NCI-H69 (cell line): ENCODE measurements around the gene ZNF217.
A peak's percentile ranks its signal among the peaks of the same experiment; 100 is the strongest.
"Not testable (repeated sequence)": the region's sequence is repeated elsewhere in the genome, so short reads cannot be mapped to it uniquely, and the experiment has no call there.

Source experiments
- DNase-seq: peaks from one replicate; lab custom pipeline; 2025; lab: John Stamatoyannopoulos, UW

The ZNF217 gene

DNA sequence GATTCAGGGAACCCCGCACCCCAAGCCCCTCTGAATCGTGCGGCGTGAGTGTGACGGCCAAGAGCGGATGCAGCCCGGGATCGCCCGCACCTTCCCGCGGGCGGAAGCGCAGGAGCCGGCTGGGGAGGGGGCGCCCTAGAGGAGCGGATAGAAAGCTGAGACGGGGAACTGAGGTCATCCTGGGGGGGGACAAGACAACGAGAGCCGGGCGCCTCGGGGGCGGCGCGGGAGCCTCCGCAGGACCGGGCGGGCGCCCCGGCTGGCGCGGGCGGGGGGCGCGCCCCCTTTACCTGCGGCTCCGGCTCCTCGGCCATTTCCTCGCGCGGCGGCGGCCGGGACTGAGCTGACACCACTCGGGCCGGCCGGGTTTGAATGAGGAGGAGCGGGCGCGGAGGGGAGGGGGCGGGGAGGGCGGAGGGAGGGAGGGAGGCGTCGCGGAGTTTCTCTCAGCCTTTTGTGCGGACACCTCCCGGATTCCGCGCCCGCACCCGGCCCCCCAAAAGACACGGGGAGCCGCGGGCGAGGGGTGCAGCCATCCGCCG lies at the start of gene ZNF217:
TSS of gene ZNF217 (minus strand) at position 374 of the 542 bp plus-strand sequence. CDS start 11,013 bp downstream, outside the sequence.
- DNase-seq: peak; percentile 13

DNA sequence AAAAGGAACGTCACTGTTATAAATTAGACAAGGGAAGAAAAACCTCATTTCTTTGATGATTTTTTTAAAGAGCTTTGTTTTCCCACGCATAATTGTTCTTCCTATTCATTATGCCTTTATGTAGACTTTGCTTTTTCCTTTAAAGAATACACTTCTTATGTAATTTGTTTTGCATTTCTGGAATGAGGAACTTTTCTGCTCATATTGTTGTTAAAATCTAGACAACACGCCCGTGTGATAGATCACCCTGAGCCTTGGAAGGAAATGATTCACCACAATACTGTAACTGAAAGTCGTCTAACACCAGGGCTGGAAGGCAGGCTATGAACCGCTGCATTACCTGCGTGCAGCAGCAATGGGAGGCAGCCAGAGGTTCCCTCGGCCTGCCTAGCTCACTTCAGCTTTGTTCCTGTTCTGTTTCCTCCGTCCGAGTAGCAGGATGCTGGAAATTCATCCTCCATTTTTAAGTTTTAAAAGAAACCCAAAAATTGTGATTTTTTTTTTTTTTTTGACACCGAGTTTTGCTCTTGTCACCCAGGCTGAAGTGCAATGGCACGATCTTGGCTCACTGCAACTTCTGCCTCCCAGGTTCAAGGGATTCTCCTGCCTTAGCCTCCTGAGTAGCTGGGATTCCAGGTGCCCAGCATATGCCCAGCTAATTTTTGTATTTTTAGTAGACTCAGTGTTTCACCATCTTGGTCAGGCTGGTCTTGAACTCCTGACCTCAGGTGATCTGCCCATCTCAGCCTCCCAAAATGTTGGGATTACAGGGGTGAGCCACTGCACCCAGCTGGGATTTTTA lies 49.6 kb upstream of the ZNF217 start:
- DNase-seq: no peak

DNA sequence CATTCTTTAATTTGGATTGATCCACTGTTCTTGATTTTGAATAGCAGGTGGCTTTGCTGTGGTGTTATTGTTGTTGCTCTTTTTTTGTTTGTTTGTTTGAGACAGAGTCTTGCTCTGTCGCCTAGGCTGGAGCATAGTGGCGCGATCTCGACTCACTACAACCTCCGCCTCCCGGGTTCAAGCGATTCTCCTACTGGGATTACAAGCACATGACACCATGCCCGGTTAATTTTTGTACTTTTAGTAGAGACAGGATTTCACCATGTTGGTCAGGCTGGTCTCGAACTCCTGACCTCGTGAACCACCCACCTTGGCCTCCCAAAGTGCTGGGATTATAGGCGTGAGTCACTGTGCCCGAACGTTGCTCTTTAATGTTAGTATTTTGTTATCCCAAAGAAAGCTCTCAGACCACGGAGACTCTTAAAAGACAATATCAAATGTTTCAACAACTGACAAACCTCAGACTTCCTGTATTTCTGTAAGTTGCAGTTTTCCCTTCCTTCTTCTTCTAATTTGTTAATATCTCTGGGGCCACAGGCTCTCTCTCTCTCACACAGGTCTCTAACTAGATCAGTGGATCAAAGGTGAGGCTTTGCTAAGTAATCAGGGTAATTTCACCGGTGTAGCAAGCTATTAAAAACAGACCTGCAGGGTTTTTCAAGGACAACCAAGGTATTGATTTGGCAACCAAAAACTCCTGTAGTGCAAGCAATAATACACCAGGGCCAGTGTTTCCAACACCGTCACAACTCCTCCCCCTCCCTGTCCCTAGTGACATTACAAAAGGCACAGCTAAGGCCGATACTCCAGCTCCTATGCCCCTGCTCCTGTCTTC lies 48.8 kb upstream of the ZNF217 start:
- DNase-seq: no peak

GRCh38 chr20:53639647-53640440 lies 46.2 kb upstream of the ZNF217 start:
- no peak for DNase-seq

DNA sequence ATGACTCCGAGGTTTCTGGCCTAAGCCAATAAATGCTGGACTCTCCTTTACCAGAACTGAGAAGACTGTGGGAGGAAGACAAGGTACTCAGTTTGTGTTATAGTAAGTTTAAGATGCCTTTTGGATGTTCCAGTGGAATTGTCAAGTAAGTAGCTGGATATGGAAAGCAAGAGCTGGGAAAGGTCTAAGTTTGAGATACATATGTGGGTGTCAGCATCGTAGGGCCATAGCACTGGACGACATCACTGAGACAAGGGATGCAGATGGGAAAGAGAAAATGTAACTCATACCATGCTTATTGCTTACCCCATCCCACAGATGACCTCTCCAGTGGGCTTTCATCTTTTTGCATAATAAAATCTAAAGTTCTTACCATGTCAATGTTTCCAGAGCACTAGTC lies 45.5 kb upstream of the ZNF217 start:
- no peak for DNase-seq

- not testable (repeated sequence) for DNase-seq
Observed at GRCh38 chr20:53637310-53637709, 43.7 kb upstream of the ZNF217 start.

GRCh38 chr20:53636540-53637097 lies 43.0 kb upstream of the ZNF217 start:
- DNase-seq: no peak

DNA sequence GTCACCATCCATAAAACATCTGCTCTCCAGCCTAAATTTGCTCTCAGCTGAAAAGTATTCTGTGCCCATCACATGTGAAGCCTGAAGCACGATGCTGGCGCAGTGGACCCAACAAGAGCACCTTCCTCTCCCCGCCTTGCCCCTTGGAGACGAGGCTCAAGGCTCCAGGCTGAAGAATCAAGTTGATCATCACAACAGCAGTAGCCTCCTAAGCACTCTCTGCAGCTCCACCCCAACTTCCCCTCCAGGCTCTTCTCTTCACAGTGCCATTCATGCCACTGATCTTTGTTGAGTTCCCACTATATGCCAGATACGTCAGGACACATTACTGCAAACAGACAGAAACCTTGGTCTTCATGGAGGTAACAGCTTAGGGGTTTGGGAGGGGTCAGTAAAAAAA lies 41.6 kb upstream of the ZNF217 start:
- no peak for DNase-seq

DNA sequence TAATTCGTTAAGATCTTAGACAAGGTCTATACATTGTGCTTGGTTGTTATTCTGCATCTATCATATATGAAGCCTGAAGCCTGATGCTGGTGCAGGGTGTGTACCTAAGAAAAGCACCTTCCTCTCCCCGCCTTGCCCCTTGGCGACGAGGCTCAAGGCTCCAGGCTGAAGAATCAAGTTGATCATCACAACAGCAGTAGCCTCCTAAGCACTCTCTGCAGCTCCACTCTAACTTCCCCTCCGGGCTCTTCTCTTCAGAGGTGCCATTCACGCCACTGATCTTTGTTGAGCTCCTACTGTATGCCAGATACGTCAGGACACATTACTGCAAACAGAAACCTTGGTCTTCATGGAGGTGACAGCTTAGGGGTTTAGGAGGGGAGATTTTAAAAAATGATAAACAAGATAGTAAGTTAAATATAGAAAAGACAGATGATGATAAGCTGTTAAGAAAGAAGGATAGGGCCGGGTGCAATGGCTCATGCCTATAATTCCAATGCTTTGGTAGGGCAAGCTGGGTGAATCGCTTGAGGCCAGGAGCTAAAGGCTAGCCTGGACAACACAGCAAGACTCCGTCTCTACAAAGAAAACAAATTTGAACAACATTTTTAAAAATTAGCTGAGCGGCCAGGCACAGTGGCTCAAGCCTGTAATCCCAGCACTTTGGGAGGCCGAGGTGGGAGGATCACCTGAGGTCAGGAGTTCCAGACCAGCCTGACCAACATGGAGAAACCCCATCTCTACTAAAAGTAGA lies 38.4 kb upstream of the ZNF217 start:
- no peak for DNase-seq

- no peak for DNase-seq
Observed at GRCh38 chr20:53629436-53629835, 35.8 kb upstream of the ZNF217 start.

DNA sequence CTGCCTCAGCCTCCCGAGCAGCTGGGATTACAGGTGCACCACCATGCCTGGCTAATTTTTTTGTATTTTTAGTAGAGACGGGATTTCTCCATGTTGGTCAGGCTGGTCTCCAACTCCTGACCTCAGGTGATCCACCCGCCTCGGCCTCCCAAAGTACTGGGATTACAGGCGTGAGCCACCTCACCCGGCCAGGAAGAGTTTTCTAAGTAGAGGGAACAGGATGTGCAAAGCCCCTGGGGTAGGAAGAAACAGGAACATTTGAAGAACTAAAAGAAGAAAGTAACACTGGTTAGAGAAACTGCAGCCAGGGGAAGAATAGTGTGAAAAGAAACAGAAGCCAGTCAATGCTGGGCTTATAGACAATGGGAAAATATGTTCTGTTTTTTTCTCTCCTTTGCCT lies 35.1 kb upstream of the ZNF217 start:
- DNase-seq: not testable (repeated sequence)

DNA sequence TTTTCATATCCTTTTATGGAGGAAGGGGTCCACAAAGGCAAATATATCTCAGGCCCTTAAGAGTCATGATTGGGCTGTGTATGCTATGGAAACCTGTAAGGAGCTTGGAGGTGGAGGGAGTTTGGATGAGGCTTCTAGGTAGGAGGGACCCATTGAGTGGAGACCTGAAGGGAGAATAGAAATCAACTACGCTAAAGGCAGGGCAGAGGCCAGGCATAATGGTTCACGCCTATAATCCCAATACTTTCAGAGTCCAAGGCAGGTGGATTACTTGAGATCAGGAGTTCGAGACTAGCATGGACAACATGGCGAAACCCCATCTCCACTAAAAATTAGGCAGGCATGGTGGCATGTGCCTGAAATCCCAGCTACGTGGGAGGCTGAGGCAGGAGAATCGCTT lies 34.4 kb upstream of the ZNF217 start:
- DNase-seq: no peak

DNA sequence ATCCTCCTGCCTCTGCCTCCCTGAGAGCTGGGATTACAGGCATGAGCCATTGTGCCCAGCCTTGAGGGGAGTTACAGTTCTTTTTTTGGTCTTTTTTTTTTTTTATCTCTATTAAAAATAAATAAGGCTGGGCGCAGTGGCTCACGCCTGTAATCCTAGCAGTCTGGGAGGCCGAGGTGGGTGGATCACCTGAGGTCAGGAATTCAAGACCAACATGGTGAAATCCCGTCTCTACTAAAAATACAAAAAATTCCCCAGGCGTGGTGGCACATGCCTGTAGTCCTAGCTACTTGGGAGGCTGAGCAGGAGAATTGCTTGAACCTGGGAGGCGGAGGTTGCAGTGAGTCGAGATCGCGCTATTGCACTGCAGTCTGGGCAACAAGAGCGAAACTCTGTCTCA lies 33.4 kb upstream of the ZNF217 start:
- DNase-seq: not testable (repeated sequence)

DNA sequence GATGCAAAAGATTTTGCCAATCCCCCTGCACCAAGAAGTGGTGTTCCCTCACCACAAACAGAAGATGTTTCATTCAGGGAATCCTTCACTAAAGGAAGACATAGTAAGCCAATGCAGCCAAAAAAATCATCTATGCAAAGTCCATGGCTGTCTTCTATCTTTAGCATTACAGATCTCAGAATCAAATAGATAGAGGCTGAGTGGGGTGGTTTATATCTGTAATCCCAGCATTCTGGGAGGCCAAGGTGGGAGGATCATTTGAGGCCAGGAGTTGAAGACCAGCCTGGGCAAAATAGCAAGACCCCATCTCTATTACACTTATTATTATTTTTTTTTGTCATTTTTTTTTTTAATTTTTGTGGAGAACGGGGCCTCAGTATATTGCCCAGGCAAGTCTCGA lies 32.9 kb upstream of the ZNF217 start:
- no peak for DNase-seq

GRCh38 chr20:53625311-53626129 lies 31.9 kb upstream of the ZNF217 start:
- DNase-seq: no peak

GRCh38 chr20:53624927-53625250 lies 31.2 kb upstream of the ZNF217 start:
- DNase-seq: not testable (repeated sequence)

- DNase-seq: no peak
Observed at GRCh38 chr20:53623454-53624211, 30.0 kb upstream of the ZNF217 start.

- DNase-seq: no peak
Observed at GRCh38 chr20:53623134-53623453, 29.5 kb upstream of the ZNF217 start.

GRCh38 chr20:53622247-53623133 lies 28.9 kb upstream of the ZNF217 start:
- no peak for DNase-seq
